Keratinocyte (primary cell): Measurements from ENCODE around the gene FES.

Source experiments
- EZH2 ChIP-seq: IDR thresholded peaks from one replicate; pipeline ENCODE4 v1.6.1; 2012; ENCODE audit warnings: inconsistent platforms, mild to moderate bottlenecking, low read length, moderate library complexity
- TF ChIP-seq, protein P1 (sequence below), 3 experiments: IDR thresholded peaks in 1 of 3; conservative IDR thresholded peaks in 1 of 3; optimal IDR thresholded peaks in 1 of 3; 2 replicates in 2 of 3; 3 replicates in 1 of 3; pipeline versions ENCODE3 to v1.5.1; 2011; ENCODE audit warnings: low read length in 3 of 3, mild to moderate bottlenecking in 3 of 3, moderate library complexity in 2 of 3, control low read depth in 1 of 3, inconsistent platforms in 1 of 3; ENCODE audit not compliant: insufficient read depth in 2 of 3; ENCODE audit errors: extremely low read depth in 1 of 3

GRCh38 chr15:90912770-90913075 lies 28.4 kb downstream of the FES start:
- TF ChIP-seq, protein P1, sequence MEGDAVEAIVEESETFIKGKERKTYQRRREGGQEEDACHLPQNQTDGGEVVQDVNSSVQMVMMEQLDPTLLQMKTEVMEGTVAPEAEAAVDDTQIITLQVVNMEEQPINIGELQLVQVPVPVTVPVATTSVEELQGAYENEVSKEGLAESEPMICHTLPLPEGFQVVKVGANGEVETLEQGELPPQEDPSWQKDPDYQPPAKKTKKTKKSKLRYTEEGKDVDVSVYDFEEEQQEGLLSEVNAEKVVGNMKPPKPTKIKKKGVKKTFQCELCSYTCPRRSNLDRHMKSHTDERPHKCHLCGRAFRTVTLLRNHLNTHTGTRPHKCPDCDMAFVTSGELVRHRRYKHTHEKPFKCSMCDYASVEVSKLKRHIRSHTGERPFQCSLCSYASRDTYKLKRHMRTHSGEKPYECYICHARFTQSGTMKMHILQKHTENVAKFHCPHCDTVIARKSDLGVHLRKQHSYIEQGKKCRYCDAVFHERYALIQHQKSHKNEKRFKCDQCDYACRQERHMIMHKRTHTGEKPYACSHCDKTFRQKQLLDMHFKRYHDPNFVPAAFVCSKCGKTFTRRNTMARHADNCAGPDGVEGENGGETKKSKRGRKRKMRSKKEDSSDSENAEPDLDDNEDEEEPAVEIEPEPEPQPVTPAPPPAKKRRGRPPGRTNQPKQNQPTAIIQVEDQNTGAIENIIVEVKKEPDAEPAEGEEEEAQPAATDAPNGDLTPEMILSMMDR (optimal IDR thresholded peaks at IDR 0.05 in 1 of 3, IDR thresholded peaks at IDR 0.05 in 1 of 3, conservative IDR thresholded peaks at IDR 0.05 in 1 of 3; ENCODE audit: extremely low read depth in 1 of 3, insufficient read depth in 2 of 3, low read length in 3 of 3), result no peak
- TF ChIP-seq EZH2, result no peak
